ENCODE data around the gene LRRC37A2. TPM values are rescaled to one million over a fixed set of nuclear protein-coding genes. Genes with fewer than 3 reads are reported as not detected.
"Not testable (repeated sequence)": the region's sequence is repeated elsewhere in the genome, so short reads cannot be mapped to it uniquely, and the experiment has no call there.

Gene LRRC37A2
- total RNA-seq (2014; rRNA removed; shearing (Covaris generic)) (6.1 and 6.7 TPM in 2 replicates), polyA plus RNA-seq (2016; fragmentation: Nextera tagmentation; extraction: Ambion mirVana) (4.1 and 5.6 TPM in 2 replicates)

DNA sequence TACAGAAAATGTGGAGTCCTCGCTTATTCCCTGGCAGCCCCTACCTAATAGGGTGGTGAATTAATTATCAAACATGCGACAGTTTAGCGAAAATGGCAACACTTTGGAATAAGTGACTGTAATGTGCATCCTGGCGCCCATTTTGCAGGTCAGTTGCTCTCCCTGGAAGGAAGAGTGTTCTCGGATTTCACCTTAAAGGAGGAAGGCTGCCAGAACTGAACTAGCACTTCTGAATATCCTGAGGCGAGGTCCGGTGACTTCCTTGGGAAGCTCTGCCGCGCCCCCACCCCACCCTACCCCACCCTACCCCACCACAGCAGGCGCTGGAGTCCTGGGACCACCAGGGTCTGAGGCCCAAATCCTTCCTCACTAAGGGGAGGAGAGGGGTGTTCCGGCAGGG, at the start of gene LRRC37A2:
Gene LRRC37A2 (plus strand): TSS at position 301 of the 400 bp plus-strand sequence. CDS start 245 bp downstream, outside the sequence.
- H3K4me3 ChIP-seq; H3K4me1 ChIP-seq (ENCODE audit: insufficient read depth); H3K9ac ChIP-seq; H3K27me3 ChIP-seq (replicated peaks; ENCODE audit: insufficient read depth); H2AFZ ChIP-seq; H3K79me2 ChIP-seq (ENCODE audit: insufficient read depth); H3K36me3 ChIP-seq (ENCODE audit: low read depth); in situ Hi-C loops (cut with MboI); DNase-seq; H3K4me2 ChIP-seq (ENCODE audit: unreplicated experiment); H3F3A ChIP-seq (ENCODE audit: insufficient read depth); H3K9me2 ChIP-seq (ENCODE audit: insufficient read depth); H4K20me1 ChIP-seq (ENCODE audit: insufficient read depth); H3K9me3 ChIP-seq (ENCODE audit: low read depth); H3K27ac ChIP-seq: not testable (repeated sequence)
- no CpG with 5 or more reads among the region's 11 CpGs for WGBS, 2 experiments (ENCODE audit: low coverage in 1 of 2, low lambda C conversion rate in 2 of 2, missing lambda C conversion rate in 2 of 2)

DNA sequence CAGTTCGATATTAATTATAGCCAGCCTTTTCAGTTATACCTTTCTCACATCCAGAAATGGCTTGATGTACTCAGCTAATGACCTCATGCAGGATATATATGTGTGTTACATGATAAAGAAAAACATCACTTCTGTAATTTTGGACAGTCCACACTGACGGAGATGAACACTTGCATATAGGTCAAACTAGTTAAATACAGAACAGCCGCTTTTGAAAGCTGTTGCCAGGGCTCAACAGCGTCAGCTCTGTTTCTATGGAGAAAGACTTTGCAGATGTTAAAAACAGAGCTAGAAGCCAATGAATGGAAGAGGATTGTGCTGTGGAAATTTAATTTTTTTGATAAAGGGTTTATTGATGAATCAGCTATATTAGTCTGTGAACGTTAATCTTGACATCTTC, 44.6 kb upstream of the LRRC37A2 start:
- H3K4me3 ChIP-seq; DNase-seq; H3K79me2 ChIP-seq (ENCODE audit: insufficient read depth); H3K9me3 ChIP-seq (ENCODE audit: low read depth); H3K9ac ChIP-seq; H3K36me3 ChIP-seq (ENCODE audit: low read depth); H4K20me1 ChIP-seq (ENCODE audit: insufficient read depth); H2AFZ ChIP-seq; H3K9me2 ChIP-seq (ENCODE audit: insufficient read depth); H3K4me2 ChIP-seq (ENCODE audit: unreplicated experiment); in situ Hi-C loops (cut with MboI); H3K27ac ChIP-seq; H3F3A ChIP-seq (ENCODE audit: insufficient read depth); H3K4me1 ChIP-seq (ENCODE audit: insufficient read depth); H3K27me3 ChIP-seq (replicated peaks; ENCODE audit: insufficient read depth): not testable (repeated sequence)
- 51 to 54% methylated on average over 4 of the region's 5 CpGs for WGBS, 2 experiments (ENCODE audit: low coverage in 1 of 2, low lambda C conversion rate in 2 of 2, missing lambda C conversion rate in 2 of 2)

DNA sequence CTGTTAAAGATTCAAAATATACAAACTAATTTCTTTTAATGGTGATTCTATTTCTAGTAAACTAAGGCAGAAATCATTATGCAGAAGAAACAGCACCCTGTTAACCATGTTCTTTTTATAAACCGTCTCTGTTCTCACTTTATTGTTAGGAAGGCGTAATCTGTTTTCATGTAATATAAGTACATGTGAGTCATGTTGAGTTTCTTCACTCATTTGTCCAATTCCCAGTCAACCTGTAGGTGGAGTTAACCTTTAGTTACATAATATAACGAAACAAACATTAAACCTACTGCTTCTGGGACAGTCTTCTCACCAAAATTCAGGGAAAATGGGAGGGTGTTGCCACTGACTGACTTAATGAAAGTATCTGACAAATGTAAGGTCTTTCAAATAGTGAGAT, 37.8 kb upstream of the LRRC37A2 start:
- DNase-seq; in situ Hi-C loops (cut with MboI); H3K9ac ChIP-seq; H3K4me3 ChIP-seq; H3K36me3 ChIP-seq (ENCODE audit: low read depth); H3K4me2 ChIP-seq (ENCODE audit: unreplicated experiment); H4K20me1 ChIP-seq (ENCODE audit: insufficient read depth); H3K9me3 ChIP-seq (ENCODE audit: low read depth); H3K27ac ChIP-seq; H3K9me2 ChIP-seq (ENCODE audit: insufficient read depth); H3K79me2 ChIP-seq (ENCODE audit: insufficient read depth); H3K4me1 ChIP-seq (ENCODE audit: insufficient read depth); H3F3A ChIP-seq (ENCODE audit: insufficient read depth); H2AFZ ChIP-seq; H3K27me3 ChIP-seq (replicated peaks; ENCODE audit: insufficient read depth): not testable (repeated sequence)
- no CpG with 5 or more reads among the region's 3 CpGs for WGBS, 2 experiments (ENCODE audit: low coverage in 1 of 2, low lambda C conversion rate in 2 of 2, missing lambda C conversion rate in 2 of 2)

DNA sequence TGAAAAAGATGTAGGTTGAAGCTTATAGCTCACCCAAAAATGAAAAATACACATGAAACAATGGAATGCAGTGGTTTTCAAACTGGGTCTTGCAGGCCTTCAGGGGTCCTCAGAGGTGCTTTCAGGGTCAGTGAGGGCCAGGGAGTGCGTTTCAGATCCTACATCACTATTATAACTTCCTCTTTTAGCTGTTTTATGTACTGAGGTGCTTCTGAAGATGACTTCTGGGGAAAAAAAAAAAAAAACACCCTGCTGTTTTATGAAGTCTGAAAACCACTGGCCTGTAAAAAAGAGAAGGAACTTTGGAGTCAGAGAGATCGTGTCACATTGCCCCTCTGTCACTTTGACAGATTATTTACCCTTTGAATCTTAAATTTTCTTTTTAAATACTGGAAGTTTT, 36.7 kb upstream of the LRRC37A2 start:
- in situ Hi-C loops (cut with MboI) = loop anchor here (25.0 kb wide), 1 partner anchor 188 kb away; the partner anchor contains the start of gene LRRC37A
- WGBS, 2 experiments (ENCODE audit: low coverage in 1 of 2, low lambda C conversion rate in 2 of 2, missing lambda C conversion rate in 2 of 2) = 88% methylated on average over 1 of the region's 2 CpGs; no CpG with 5 or more reads in 1 of the 2 experiments

DNA sequence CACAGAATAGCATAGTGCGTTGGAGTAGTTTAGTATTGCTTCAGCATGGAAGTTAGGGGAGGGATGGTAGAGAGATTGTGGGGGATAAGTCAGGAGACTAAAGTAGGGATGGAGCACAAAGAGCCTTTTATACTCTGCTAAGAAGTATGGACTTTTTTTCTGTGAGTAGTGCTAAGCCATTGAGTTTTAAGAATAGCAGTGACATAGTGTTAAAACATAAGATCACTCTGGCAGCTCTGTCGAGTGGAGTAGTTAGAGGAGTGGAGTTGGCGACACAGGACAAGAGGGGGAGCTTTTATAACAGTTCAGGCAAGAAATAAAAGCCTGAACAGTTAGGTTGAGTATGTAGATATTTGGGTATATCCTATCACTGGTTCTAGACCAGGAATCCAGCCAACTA, 33.4 kb upstream of the LRRC37A2 start:
- not testable (repeated sequence) for DNase-seq; H3K9me3 ChIP-seq (ENCODE audit: low read depth); H3F3A ChIP-seq (ENCODE audit: insufficient read depth); H3K27me3 ChIP-seq (replicated peaks; ENCODE audit: insufficient read depth); H3K36me3 ChIP-seq (ENCODE audit: low read depth); H3K4me1 ChIP-seq (ENCODE audit: insufficient read depth); H4K20me1 ChIP-seq (ENCODE audit: insufficient read depth); H3K4me3 ChIP-seq; H3K9me2 ChIP-seq (ENCODE audit: insufficient read depth); H3K27ac ChIP-seq; H3K79me2 ChIP-seq (ENCODE audit: insufficient read depth); H2AFZ ChIP-seq; H3K9ac ChIP-seq; H3K4me2 ChIP-seq (ENCODE audit: unreplicated experiment)
- in situ Hi-C loops (cut with MboI) = loop anchor here (25.0 kb wide), 1 partner anchor 192 kb away; the partner anchor contains the start of gene LRRC37A
- no CpG with 5 or more reads among the region's 3 CpGs for WGBS, 2 experiments (ENCODE audit: low coverage in 1 of 2, low lambda C conversion rate in 2 of 2, missing lambda C conversion rate in 2 of 2)

More for the DNA sequence above, 36.7 kb upstream of the LRRC37A2 start:
- not testable (repeated sequence) for H3K9me3 ChIP-seq (ENCODE audit: low read depth); H3K27ac ChIP-seq; H3K9me2 ChIP-seq (ENCODE audit: insufficient read depth); H3K4me3 ChIP-seq; H2AFZ ChIP-seq; H3K36me3 ChIP-seq (ENCODE audit: low read depth); H3K4me2 ChIP-seq (ENCODE audit: unreplicated experiment); H3K9ac ChIP-seq; H3K79me2 ChIP-seq (ENCODE audit: insufficient read depth); H3K27me3 ChIP-seq (replicated peaks; ENCODE audit: insufficient read depth); H3K4me1 ChIP-seq (ENCODE audit: insufficient read depth); H4K20me1 ChIP-seq (ENCODE audit: insufficient read depth); DNase-seq; H3F3A ChIP-seq (ENCODE audit: insufficient read depth)

DNA sequence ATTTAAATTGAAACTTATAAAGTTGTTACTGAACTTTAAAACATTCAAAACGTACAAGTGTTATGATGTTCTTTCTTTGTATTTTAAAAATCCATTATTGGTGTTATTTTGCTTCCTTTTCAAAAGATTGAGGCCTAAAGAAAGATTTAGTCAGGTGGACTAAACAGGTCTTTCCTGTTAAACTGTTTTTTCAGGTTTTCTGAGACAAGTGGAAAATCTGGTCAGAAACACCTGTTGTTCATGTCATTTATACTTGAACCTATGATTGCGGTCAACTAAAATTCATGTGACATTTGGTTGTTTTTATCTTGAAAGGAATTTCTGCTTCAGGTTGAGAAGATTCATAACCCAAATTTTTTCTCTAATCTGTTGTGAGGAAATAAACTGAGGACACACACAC, 31.0 kb upstream of the LRRC37A2 start:
- not testable (repeated sequence) for DNase-seq; H3K4me2 ChIP-seq (ENCODE audit: unreplicated experiment); H3K79me2 ChIP-seq (ENCODE audit: insufficient read depth); H3K9ac ChIP-seq; H3K9me3 ChIP-seq (ENCODE audit: low read depth); H3K4me3 ChIP-seq; H3K4me1 ChIP-seq (ENCODE audit: insufficient read depth); H3K27me3 ChIP-seq (replicated peaks; ENCODE audit: insufficient read depth); H3F3A ChIP-seq (ENCODE audit: insufficient read depth); H3K36me3 ChIP-seq (ENCODE audit: low read depth); H3K27ac ChIP-seq; H4K20me1 ChIP-seq (ENCODE audit: insufficient read depth); H3K9me2 ChIP-seq (ENCODE audit: insufficient read depth); H2AFZ ChIP-seq
- in situ Hi-C loops (cut with MboI) = loop anchor here (25.0 kb wide), 1 partner anchor 194 kb away; the partner anchor contains the start of gene LRRC37A
- no CpG with 5 or more reads among the region's 2 CpGs for WGBS, 2 experiments (ENCODE audit: low coverage in 1 of 2, low lambda C conversion rate in 2 of 2, missing lambda C conversion rate in 2 of 2)

DNA sequence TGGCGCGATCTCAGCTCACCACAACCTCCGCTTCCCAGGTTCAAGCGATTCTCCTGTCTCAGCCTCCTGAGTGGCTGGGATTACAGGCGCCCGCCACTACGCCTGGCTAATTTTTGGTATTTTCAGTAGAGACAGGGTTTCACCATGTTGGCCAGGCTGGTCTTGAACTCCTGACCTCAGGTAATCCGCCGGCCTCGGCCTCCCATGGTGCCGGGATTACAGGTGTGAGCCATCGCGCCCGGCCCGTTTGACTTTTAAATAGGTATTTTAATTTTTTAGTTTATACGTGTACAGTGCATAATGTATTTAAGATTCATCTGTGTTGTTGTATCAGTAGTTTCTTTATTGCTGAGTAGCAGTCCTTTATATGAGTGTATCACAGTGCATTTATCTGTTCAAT, 20.2 kb upstream of the LRRC37A2 start:
- not testable (repeated sequence) for H3K9me3 ChIP-seq (ENCODE audit: low read depth); H3K9ac ChIP-seq; H3K27ac ChIP-seq; H3K27me3 ChIP-seq (replicated peaks; ENCODE audit: insufficient read depth); H3K4me3 ChIP-seq; H4K20me1 ChIP-seq (ENCODE audit: insufficient read depth); DNase-seq; H3K9me2 ChIP-seq (ENCODE audit: insufficient read depth); H3K4me2 ChIP-seq (ENCODE audit: unreplicated experiment); H3F3A ChIP-seq (ENCODE audit: insufficient read depth); H2AFZ ChIP-seq; H3K4me1 ChIP-seq (ENCODE audit: insufficient read depth); H3K36me3 ChIP-seq (ENCODE audit: low read depth)
- peaks cover 26% of the 10 kb centered on the region for H3K79me2 ChIP-seq (ENCODE audit: insufficient read depth)
- 93 to 96% methylated on average over 13 to 16 of the region's 16 CpGs for WGBS, 2 experiments (ENCODE audit: low coverage in 1 of 2, low lambda C conversion rate in 2 of 2, missing lambda C conversion rate in 2 of 2)
- in situ Hi-C loops (cut with MboI) = loop anchor here (25.0 kb wide), 1 partner anchor 205 kb away; the partner anchor contains the start of gene LRRC37A

Data from GM23248 (cell line).